Smooth muscle cell (in vitro differentiated cells): ENCODE data around the gene CPZ. TPM values are rescaled to one million over a fixed set of nuclear protein-coding genes. Genes with fewer than 3 reads are reported as not detected.

Source experiments
- DNase-seq: peaks from one replicate; lab custom pipeline; 2025; ENCODE audit not compliant: unreplicated experiment; lab: John Stamatoyannopoulos, UW
- H2AFZ ChIP-seq: fragments of 200-600 bp; sonication (generic); 2 replicates; pipeline ENCODE4 v1.6.0; 2016; ENCODE audit warnings: antibody characterized with exemption, low read depth, mild to moderate bottlenecking
- H3F3A ChIP-seq: fragments of 200-600 bp; sonication (generic); 2 replicates; pipeline ENCODE4 v1.6.0; 2017; ENCODE audit warnings: antibody characterized with exemption, low read depth
- H3K27ac ChIP-seq: fragments of 200-600 bp; sonication (generic); 2 replicates; pipeline ENCODE4 v1.5.1; 2016; ENCODE audit warnings: low read depth, mild to moderate bottlenecking
- H3K27me3 ChIP-seq: fragments of 200-600 bp; sonication (generic); 2 replicates; pipeline ENCODE4 v1.6.1; 2016; ENCODE audit warnings: low read depth, mild to moderate bottlenecking
- H3K36me3 ChIP-seq: fragments of 200-600 bp; sonication (generic); 2 replicates; pipeline ENCODE4 v1.5.1; 2016; ENCODE audit warnings: low read depth
- H3K4me1 ChIP-seq: fragments of 200-600 bp; sonication (generic); 2 replicates; pipeline ENCODE4 v1.5.1; 2016; ENCODE audit warnings: low read depth
- H3K4me2 ChIP-seq: fragments of 200-600 bp; sonication (generic); 2 replicates; pipeline ENCODE4 v1.6.0; 2016; ENCODE audit warnings: mild to moderate bottlenecking
- H3K4me3 ChIP-seq: fragments of 200-600 bp; sonication (generic); 2 replicates; pipeline ENCODE4 v1.5.1; 2016; ENCODE audit warnings: mild to moderate bottlenecking
- H3K79me2 ChIP-seq: fragments of 200-600 bp; sonication (generic); 2 replicates; pipeline ENCODE4 v1.6.0; 2016; ENCODE audit warnings: low read depth, mild to moderate bottlenecking
- H3K9ac ChIP-seq: fragments of 200-600 bp; sonication (generic); 2 replicates; pipeline ENCODE4 v1.6.0; 2016; ENCODE audit warnings: low read depth
- H3K9me3 ChIP-seq: fragments of 200-600 bp; sonication (generic); replicated peaks from 2 replicates; pipeline ENCODE4 v1.5.1; 2016; ENCODE audit warnings: low read depth
- H4K20me1 ChIP-seq: fragments of 200-600 bp; sonication (generic); 2 replicates; pipeline ENCODE4 v1.6.0; 2016; ENCODE audit warnings: low read depth
- WGBS: methylation state at CpG from one replicate; pipeline ENCODE4 v1.1.7; 2016; ENCODE audit warnings: low lambda C conversion rate; 5-methylcytosine and 5-hydroxymethylcytosine counted together
- polyA plus RNA-seq: library from polyadenylated mRNA; unstranded; fragments of >200 nt; fragmentation: Nextera tagmentation; extraction: Ambion mirVana; gene quantifications from 2 replicates; pipeline ENCODE4 v1.2.1, GENCODE V29; 2016
- total RNA-seq: library from RNA; depleted of rRNA; stranded (reverse); fragments of >200 nt; gene quantifications from 2 replicates; pipeline ENCODE4 v1.2.3, GENCODE V29; 2014
- TF ChIP-seq, protein P1 (sequence below): fragments of 200-600 bp; sonication (generic); IDR thresholded peaks from 2 replicates; pipeline ENCODE4 v1.5.1; 2017; ENCODE audit warnings: borderline replicate concordance, mild to moderate bottlenecking, antibody characterized with exemption; ENCODE audit not compliant: insufficient read depth, poor library complexity, severe bottlenecking

Gene CPZ
- total and polyA plus RNA-seq, 2 experiments from 2014 or later: 12.0 to 35.9 TPM

DNA sequence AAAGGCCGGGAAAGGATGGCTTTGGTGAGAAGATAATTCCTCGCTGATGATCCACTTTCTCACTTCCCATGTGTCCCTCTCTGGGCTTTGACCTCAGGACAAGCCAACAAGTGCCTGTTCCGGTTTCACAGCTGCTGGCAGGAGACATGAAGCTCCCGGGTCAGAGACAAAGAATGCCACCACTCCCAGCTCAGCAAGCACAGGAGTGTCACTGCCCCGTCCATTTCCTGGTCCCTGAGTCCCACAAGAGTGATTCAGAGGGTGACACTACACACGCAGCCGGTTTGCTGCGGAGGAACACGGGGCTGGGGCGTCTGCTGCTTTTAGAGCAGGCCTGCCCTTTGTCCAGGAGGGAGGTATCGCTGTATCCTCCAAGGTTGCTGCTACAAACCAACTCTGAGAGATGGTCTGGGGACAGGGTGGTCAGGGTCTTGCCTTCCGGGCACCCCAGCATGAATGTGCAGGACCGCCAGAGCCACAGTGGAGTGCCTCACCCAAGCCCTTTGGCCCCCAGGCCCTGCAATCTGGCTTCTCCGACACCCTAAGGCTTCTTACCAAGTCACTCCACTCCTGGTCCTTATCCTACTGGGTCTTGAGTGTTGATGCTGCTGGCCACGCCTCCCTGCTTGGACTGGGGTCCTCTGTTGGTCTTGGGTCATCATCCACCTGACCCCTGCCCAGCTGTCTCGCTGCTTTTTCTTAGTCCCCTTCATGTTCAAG, 49.5 kb downstream of the CPZ start:
- Histone ChIP-seq H3K27me3 (peaks cover 18% of the 10 kb centered on the region), H3K9me3 (no peaks in the 10 kb centered on the region), H3K4me1 (no peaks in the 10 kb centered on the region), H3K4me2 (no peak overlapping the region), H2AFZ (no peak overlapping the region), H3F3A (no peaks in the 10 kb centered on the region), H3K4me3 (no peak overlapping the region), H3K9ac (no peak overlapping the region), H3K79me2 (no peaks in the 10 kb centered on the region), H3K36me3 (no peaks in the 10 kb centered on the region), H3K27ac (no peak overlapping the region), H4K20me1 (no peaks in the 10 kb centered on the region)
- TF ChIP-seq, protein P1, sequence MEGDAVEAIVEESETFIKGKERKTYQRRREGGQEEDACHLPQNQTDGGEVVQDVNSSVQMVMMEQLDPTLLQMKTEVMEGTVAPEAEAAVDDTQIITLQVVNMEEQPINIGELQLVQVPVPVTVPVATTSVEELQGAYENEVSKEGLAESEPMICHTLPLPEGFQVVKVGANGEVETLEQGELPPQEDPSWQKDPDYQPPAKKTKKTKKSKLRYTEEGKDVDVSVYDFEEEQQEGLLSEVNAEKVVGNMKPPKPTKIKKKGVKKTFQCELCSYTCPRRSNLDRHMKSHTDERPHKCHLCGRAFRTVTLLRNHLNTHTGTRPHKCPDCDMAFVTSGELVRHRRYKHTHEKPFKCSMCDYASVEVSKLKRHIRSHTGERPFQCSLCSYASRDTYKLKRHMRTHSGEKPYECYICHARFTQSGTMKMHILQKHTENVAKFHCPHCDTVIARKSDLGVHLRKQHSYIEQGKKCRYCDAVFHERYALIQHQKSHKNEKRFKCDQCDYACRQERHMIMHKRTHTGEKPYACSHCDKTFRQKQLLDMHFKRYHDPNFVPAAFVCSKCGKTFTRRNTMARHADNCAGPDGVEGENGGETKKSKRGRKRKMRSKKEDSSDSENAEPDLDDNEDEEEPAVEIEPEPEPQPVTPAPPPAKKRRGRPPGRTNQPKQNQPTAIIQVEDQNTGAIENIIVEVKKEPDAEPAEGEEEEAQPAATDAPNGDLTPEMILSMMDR: no peak
- WGBS: 88% methylated on average over 16 of the region's 16 CpGs
- no peak for DNase-seq

DNA sequence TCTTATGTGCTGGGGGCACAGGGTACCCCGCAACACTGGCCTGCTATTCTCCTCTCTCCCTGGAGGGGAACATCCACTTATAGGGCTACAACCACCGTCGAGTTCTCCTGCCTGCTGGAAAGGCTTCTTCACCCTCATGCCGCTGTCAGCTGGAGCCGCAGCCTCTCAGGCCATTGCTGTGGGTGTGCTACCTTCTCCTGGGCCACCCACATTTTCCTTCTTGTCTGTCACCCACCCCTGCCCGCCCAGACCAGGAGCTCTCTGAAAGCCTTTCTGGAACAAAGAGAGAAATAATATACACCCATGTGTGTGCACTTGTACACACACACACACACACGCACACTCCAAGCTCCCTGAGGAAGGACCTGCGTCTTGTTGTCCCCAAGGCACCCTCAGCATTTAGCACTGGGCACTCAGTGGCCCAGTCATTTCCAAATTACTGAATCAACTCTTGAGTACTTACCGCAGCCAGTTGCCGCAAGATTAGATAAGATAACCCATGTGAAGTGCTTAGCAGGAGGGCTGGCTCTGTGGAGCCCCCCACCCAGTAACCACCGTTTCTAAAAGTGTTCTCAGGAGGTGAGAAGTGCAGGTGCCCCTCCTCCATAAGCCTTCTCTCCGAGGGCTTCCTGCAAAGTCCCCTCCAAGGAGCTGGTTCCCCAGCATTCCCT, 50.2 kb downstream of the CPZ start:
- no peak overlapping the region for H3K4me2 ChIP-seq
- DNase-seq: no peak
- no peaks in the 10 kb centered on the region for H3K36me3 ChIP-seq
- WGBS: 69% methylated on average over 11 of the region's 12 CpGs
- H3K27me3 ChIP-seq: peaks cover 11% of the 10 kb centered on the region
- H3F3A ChIP-seq: no peaks in the 10 kb centered on the region
- TF ChIP-seq, protein P1: no peak
- no peaks in the 10 kb centered on the region for H4K20me1 ChIP-seq
- H2AFZ ChIP-seq: no peak overlapping the region
- H3K9ac ChIP-seq: no peak overlapping the region
- no peaks in the 10 kb centered on the region for H3K9me3 ChIP-seq
- H3K4me1 ChIP-seq: no peaks in the 10 kb centered on the region
- no peak overlapping the region for H3K4me3 ChIP-seq
- no peaks in the 10 kb centered on the region for H3K79me2 ChIP-seq
- H3K27ac ChIP-seq: no peak overlapping the region

DNA sequence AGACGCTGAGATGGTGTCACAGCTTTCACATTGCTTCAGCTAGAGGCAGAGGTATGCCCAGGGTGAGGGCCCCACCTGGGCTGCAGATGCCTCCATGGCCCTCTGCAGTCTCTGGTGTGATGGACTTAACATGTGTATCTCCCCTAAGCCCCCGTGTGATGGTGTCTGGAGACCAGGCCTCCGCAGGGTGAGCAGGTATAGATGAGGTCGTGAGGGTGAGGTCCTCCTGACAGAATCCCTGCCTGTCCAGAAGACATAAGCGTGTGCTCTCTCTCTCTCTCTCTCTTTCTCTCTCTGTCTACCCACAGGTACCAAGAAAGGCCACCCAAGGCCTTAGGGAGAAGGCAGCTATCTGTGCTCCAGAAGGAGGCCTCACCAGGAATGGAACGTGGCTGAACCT, 50.9 kb downstream of the CPZ start:
- no peak overlapping the region for H3K4me3 ChIP-seq
- H4K20me1 ChIP-seq: no peaks in the 10 kb centered on the region
- H3K4me2 ChIP-seq: no peak overlapping the region
- no peaks in the 10 kb centered on the region for H3K9me3 ChIP-seq
- no peaks in the 10 kb centered on the region for H3K36me3 ChIP-seq
- no peak for DNase-seq
- H3K4me1 ChIP-seq: no peaks in the 10 kb centered on the region
- no peaks in the 10 kb centered on the region for H3K79me2 ChIP-seq
- TF ChIP-seq, protein P1: no peak
- no peak overlapping the region for H3K9ac ChIP-seq
- WGBS: 80% methylated on average over 6 of the region's 6 CpGs
- no peak overlapping the region for H2AFZ ChIP-seq
- H3F3A ChIP-seq: no peaks in the 10 kb centered on the region
- peaks cover 9% of the 10 kb centered on the region for H3K27me3 ChIP-seq
- H3K27ac ChIP-seq: no peak overlapping the region
